CD4-positive, alpha-beta T cell treated with Interleukin-4 for 1 hour (primary cell): ENCODE results near the gene GZMM.

Experiments
- DNase-seq, 2 donors: peaks; one replicate each; pipeline ENCODE4 v3.0.0-alpha.2; 2020 to 2022

GZMM gene

DNA sequence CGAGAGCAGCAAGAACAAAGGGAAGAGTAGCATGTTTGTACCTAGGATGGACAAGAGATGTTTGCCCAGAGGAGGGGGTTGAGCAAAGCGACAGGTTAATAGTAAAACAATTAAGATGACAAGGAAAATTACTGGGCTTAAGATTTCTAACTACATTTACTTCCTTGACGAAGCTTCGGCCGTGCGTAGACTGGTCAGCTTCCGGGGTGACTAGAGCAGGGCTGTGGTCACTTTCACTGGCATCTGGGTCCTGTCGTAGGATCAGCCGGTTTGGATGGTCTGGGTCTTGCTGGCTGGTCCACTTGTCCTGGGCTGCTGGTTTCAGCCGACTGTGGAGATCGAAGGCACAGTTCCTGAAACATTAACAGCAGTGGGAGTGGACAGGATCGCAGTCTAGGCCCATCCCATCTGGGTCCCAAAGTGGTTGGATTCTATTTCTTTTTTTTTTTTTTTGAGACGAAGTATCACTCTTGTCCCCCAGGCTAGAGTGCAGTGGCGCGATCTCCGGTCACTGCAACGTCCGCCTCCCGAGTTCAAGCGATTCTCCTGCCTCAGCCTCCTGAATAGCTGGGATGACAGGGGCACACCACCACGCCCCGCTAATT, 23.5 kb downstream of the GZMM start:
- no peak for DNase-seq

DNA sequence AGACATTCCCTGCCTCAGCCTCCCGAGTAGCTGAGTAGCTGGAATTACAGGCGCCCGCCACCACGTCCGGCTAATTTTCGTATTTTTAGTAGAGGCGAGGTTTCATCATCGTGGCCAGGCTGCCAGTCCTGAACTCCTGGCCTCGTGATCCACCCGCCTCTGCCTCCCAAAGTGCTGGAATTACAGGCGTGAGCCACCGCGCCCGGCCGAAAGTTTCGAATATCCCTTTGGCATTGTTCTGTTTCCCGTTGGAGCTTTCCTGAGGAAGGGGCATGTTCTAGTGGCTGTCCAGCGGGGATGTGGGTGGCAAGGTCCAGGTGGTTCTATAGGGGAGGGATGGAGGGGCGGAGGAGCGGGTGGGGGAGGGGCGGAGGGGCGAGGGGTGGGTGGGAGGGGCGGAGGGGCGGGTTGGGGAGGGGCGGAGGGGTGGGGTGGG, 26.4 kb downstream of the GZMM start:
- DNase-seq: no peak

DNA sequence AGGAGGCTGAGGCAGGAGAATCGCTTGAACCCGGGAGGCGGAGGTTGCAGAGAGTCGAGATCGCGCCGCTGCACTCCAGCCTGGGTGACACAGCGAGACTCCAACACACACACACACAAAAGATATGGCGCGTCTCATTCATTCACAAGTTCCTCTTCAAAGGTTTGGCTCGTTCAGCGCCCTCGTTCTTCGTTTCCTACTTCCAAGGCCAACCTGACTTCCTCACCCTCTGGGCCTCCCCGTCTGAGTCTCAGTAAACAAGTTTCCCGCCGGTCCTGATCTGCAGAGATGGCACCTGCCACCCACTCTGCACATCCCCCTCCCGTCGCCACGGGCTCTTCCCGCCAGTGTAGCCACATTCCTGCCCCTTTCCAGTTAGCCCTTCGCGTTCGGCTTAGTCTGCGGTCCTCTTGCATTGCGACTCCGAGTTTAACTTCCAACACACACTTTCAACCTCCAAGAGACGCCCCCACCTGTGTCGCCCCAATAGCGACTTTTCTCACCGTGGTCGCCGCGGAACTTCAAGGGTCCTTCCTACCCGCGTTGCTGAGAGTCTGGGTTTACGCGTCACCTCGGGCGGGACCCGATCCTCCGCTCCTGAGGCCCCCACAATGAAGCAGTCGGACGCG, 27.2 kb downstream of the GZMM start:
- peak; percentile 56 to 61 for DNase-seq

DNA sequence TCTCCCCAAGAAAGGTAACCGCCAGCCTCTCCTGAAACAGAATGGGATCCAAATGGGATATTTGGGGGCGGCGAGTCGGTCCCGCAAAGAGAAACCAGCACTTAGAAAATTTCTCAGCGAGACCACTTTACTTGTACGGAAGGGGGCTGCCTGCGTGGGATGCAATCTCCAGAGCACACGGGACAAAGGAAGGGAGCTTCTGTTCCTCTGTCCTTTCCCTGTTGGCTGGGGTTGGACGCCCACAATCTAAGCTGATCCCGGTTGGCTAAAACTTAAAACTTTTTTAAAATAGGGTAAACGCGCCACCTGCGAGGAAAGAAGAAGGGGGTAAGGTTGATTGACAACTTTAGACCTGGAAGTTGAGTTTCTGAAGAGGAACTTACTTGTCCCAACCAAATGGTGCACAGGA, 27.7 kb downstream of the GZMM start:
- no peak for DNase-seq

DNA sequence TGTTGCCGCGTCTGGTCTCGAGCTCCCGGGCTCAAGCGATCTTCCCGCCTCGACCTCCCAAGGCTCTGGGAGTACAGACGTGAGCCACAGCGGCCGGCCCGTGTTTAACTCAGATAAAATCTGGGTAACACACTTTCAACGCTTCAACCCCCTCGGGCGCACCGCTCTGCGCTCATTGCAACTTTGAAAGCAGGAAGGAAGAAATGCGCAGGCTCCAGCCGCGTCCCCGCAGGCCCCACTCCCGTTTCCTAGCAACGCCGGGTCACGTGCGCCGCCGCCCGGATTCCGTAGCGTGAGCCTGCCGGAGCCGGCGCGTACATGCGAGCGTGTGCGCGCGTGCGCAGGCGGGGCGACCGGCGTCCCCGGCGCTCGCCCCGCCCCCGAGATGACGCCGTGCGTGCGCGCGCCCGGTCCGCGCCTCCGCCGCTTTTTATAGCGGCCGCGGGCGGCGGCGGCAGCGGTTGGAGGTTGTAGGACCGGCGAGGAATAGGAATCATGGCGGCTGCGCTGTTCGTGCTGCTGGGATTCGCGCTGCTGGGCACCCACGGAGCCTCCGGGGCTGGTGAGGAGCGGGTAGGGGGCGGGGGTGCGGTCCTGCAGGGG, 28.4 kb downstream of the GZMM start, which contains the start of gene BSG:
Gene BSG, plus strand, starts transcription at position 457 of the 603 bp plus-strand sequence. Its CDS starts 39 bp downstream, at position 496.
- DNase-seq: peak; percentile 98

DNA sequence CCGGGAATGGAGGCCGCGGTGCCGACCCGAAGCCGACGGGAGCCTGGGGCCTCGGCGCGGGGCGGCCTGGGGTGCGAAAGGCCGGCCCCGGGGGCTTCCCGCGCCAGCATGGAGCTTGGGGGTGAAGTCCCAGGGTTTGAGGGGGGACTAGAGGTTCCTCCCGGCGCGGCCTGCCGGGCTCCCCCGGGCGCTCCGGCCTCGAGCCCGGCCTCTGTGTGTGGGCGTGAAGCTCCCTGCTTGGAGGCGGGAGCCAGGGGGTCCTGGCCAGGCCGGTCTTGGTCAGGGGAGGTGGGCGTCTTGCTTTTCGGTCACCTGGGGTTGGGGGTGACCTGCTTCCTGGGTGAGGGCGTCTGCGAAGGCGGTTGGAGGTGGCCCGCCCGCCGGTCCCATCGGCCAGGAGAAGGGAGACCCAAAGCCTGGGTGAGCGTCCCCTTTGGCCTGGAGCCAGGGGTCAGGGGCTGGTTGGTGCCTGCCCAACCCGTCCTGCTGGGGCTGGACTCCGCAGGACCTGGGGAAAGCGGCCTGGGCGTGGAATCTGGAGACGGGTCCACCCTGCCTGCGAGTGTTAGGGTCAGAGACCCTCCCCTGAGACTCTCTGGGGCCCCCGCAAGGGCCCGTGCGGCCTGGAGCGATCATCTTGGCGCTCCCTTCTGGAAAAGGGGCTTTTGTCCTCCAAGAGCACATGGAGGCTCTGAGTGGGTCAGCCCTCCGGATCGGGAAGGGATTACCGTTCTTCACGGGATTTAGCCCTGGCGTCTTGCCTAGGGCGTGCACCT, 29.1 kb downstream of the GZMM start:
- no peak for DNase-seq

DNA sequence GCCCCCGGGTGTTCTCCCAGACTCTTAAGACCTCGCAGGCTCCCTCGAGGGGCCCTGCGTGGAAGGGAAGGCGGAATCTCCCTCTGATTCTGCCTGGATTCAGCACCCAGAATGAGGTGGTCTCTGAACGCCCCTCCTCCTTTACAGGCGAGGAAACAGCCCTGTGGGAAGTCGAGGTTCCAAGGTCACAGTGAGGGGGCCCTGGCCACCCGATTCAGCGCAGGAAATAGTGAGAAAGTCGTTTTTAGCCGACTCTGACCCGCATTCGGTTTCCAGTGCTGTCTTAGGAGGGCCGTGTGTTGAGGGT, 29.6 kb downstream of the GZMM start:
- no peak for DNase-seq

DNA sequence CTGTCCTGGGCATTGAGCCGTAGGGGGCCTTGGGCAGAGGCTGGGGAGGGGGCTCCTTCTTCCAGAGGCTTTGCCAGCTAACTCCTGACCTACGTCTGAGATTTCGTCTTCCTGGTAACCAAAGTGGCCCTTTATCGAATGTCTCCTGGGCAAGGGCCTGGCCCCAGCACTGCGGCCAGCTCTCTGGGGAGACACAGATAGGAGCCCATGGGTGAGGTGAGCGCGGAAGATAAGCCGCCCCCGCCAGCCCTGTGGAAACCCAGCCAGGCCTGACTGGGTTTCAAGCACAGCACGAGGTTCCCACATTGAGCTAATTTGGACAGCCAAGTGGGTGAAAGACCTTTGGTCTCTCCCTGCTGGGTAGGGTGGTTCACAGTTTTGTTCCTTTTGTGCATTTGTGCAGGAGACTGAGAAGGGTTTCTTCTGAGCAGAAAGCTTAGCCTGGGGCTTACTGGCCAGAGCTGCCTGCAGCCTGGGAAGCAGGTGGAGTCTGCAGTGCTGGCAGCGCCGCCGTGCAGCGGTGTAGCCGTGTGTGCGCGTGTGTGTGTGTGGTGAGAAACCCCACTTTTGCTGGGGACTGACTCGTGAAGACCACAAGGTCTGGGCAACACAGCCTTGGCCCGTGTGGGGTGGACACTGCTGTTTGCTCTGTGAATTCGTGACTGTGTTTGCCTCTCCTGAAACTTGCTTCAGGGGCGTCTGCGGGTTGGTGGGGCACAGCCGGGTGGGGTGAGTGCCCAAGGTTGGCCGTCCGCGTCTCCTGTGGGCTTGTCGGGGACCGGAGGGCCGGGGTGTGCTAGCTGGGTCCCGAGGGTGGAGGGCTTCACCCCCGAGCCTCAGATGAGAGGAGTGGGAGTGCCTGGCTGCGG, 31.0 kb downstream of the GZMM start:
- no peak for DNase-seq

DNA sequence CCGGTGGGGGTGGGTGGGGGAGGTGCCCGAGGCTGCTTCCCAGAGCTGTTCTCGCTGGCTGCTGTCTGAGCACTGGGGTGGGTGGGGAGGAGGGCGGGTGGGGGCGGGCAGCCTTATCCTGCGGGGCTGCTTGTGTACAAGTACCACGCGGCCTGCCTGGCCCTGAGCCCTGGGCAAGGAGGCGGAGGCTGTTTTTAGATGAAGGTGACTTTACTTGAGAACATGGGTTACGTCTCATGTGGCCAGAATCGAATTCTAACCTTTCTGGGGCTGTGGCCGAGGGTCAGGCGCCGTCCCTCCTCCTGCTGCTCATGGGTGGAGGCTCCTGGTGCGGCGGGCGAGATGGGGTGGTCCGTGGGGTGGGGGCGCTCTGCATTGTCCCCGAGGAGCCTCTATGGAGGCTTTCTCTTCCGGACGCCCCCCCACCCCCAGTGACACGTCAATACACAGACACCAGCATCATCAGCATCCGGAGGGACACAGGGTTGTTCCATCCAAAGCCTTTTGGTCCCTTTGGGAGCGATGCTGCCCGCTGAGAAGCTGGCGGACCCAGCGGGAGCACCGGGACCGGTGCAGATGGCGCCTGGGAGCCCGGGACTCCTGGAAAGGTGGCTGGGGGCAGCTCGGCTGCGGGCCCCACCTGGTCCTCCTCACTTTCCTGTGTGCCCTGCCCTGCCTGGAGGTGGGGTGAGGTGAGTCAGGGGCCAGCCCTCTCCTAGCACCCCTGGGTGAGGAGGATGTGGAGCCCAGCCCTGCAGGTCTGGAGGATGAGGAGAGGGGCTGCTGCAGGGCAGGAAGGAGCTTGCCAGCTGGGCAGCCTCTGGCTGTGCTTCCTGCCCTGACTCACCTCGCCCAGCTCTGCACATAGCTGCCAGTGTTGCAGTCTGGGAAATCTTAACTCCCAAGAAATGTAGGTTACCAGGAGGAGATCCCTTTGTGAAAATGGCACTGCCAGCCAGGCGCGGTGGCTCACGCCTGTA, 32.0 kb downstream of the GZMM start:
- no peak for DNase-seq

DNA sequence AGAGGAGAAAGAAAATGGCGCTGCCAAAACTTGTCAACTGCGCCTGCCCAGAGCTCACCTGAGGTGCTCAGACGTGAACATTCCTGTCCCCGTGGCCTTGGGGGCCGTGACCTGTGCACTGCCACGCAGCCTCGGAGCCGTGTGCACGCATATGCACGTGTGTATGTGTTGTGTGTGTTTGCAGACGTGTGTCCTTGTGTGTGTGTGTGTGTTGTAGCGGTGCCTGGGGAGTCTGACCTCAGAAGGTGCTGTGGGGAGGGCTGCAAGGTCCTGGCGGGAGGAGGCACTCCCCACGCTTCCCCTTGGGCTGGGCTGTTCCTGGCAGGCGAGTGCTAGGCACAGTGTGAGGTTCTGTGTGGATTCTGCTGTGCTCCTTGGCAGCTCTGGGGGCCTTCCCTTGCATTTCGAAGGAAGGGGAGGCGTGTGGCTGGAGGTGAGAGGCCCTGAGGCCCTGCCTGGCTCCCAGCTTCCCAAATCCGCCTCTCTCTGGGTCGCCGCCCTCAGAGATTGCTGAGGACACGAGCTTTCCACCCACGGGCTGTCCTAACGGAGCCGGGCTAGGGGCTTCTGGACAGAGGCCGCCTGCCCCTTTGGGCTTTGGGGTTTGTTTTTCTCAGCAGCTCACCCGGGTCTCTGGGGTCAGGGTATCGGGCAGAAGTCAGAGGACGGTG, 33.0 kb downstream of the GZMM start:
- DNase-seq: no peak

DNA sequence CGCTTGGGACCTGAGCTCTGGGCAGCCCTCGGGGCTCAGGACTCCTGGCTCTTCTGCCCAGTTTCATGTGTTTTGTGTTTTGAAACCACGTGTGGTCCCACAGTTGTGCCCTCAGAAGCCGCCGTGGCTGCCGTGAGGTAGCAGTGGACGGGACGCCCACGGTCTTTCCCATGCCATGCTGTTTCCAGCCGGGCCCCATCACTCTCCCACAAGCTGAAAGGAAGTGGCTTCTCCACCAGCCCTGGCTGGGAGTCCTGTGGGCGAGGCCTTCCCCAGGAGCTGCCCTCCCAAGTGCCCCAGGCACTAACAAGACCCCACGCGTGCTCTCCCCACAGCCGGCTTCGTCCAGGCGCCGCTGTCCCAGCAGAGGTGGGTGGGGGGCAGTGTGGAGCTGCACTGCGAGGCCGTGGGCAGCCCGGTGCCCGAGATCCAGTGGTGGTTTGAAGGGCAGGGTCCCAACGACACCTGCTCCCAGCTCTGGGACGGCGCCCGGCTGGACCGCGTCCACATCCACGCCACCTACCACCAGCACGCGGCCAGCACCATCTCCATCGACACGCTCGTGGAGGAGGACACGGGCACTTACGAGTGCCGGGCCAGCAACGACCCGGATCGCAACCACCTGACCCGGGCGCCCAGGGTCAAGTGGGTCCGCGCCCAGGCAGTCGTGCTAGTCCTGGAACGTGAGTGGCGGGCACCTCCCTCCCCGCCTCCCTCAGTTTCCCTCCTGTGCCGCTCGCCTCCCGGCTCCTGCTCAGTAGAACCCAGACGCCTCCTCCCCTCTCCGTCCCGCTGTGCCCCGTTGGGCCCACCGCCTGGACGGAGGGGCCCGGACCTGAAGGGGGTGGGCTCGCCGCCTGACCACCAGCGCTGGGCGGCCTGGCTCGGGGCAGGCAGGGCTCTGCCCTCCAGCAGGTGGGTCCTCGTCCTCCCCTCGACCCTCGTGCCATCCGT, 33.9 kb downstream of the GZMM start:
- DNase-seq: no peak

DNA sequence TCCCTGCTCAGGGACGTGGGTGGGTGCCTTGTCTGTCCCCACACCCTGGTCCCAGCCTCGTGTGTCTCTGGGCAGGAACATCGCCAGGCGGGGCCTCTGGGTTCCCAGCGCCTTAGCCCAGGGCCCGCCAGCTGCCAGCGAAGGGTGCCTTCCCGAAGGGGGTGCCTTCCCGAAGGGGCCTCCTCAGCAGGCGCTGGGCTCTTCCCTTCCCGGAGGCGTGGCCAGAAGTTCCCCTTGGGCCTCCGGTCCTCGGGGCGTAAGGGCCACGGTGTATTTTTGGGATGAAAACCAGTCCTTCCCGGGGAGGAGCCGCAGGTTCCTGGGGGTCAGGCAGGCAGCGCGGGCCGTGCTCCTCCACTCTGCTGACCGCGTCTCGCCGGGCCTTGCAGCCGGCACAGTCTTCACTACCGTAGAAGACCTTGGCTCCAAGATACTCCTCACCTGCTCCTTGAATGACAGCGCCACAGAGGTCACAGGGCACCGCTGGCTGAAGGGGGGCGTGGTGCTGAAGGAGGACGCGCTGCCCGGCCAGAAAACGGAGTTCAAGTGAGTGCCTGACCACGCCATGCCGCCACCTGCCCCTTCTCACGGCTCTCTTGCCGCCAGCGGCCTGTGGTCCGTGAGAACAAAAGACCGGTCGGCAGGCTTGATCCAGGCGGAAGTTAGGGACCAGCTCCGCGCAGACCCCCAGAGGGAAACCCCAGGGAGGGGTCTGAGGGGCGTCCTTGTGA, 35.4 kb downstream of the GZMM start:
- no peak for DNase-seq

DNA sequence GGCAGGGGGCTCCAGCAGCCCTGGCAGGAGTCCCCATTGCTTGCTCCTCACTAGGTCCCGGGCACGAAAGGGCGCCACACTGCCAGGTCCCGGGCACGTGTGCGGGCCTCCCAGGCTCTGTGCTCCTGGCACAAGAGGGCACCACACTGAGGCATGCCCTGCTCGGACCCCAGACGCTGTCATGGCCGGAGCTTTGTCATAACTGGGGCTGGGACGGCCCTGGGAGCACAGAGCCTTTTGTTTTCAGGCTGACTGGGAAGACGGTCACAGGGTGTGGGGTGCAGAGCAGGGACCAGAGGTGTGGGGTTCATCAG, 35.9 kb downstream of the GZMM start:
- no peak for DNase-seq

DNA sequence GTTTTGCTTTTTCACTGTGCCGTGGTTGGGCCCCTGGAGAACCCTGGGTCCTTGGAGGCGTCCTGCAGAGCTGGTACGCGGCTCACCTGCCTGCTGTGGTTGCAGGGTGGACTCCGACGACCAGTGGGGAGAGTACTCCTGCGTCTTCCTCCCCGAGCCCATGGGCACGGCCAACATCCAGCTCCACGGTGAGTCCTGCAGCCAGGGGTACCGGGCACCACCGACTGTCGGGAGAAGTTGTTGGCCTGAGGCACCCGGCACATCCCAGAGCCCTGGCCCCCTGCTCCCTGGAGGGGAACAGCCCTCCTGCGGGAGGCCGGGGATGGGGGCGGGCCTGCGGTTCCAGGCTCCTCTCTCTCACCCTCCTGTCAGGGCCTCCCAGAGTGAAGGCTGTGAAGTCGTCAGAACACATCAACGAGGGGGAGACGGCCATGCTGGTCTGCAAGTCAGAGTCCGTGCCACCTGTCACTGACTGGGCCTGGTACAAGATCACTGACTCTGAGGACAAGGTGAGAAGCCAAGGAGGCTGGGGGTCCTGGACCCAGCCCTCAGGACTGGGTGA, 36.5 kb downstream of the GZMM start:
- no peak for DNase-seq

DNA sequence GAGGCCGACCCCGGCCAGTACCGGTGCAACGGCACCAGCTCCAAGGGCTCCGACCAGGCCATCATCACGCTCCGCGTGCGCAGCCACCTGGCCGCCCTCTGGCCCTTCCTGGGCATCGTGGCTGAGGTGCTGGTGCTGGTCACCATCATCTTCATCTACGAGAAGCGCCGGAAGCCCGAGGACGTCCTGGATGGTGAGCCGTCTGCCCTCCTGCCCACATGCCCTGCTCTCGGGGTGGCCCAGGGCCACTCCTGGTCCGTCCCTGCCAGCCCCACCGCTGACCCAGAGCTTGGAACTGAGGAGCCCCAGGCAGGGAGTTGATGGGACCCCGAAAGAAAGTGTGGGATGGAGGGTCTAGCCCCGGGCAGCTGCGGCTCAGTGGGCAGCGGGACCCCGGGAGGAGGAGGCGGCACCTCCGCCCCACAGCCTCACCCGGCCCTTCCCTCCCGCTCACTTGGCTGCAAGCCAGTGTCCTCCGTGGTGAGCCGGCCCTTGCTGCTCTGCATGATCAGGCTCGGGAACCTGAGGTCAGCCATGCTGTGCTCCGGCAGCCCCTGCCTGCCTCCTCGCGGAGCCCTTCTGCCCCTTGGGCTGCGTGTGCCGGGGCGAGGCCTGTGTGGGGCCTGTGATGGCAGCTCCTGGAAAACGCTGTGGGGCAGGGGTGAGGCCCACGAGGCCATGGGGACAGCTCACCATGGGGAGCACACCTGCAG, 37.7 kb downstream of the GZMM start:
- no peak for DNase-seq

DNA sequence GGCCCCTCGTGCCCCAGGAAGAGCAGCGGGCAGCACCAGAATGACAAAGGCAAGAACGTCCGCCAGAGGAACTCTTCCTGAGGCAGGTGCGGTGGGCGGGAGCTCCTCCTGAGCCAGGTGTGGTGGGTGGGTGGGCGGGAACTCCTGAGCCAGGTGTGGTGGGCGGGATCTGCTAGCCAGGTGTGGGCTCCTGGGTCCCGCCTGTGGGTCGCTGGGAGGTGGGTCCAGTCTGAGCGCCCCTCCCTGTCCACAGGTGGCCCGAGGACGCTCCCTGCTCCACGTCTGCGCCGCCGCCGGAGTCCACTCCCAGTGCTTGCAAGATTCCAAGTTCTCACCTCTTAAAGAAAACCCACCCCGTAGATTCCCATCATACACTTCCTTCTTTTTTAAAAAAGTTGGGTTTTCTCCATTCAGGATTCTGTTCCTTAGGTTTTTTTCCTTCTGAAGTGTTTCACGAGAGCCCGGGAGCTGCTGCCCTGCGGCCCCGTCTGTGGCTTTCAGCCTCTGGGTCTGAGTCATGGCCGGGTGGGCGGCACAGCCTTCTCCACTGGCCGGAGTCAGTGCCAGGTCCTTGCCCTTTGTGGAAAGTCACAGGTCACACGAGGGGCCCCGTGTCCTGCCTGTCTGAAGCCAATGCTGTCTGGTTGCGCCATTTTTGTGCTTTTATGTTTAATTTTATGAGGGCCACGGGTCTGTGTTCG, 38.8 kb downstream of the GZMM start:
- DNase-seq: no peak

DNA sequence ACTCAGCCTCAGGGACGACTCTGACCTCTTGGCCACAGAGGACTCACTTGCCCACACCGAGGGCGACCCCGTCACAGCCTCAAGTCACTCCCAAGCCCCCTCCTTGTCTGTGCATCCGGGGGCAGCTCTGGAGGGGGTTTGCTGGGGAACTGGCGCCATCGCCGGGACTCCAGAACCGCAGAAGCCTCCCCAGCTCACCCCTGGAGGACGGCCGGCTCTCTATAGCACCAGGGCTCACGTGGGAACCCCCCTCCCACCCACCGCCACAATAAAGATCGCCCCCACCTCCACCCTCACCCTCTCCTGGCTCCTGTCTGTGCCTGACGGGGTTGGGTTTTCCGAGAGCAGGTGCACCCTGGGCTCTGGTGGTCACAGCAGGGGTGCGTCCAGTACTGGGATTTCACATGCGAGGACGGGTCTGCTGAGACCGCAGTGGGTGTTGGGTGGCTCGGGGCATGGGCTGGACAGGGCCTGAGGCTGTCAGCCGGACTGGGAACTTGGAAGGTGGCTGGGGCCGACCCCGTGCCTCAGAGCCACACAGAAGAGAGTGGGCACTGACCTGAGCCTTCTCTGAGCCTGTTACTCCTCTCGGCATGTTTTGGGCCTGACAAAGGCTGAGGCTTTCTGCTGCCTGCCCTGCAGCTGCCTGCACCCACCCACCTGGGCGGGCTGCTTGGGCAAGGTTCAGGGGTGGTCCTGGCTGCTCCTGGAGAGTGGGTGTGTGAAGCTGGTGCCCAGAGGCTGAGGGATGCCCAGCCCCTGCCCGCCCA, 39.5 kb downstream of the GZMM start:
- DNase-seq: no peak
